Adipose tissue (tissue), 3 donors: ENCODE measurements around the gene DUSP28. TPM values are rescaled to one million over a fixed set of nuclear protein-coding genes. Genes with fewer than 3 reads are reported as not detected.
"Not testable (repeated sequence)": the region's sequence is repeated elsewhere in the genome, so short reads cannot be mapped to it uniquely, and the experiment has no call there.

ENCODE experiments used
- H3K27ac ChIP-seq: one replicate; pipeline ENCODE4 v1.5.1; 2013; ENCODE audit warnings: low read depth, low read length
- WGBS, 3 donors: extraction: QIAGEN DNeasy Blood & Tissue Kit; methylation state at CpG; one replicate each; pipeline ENCODE4 v1.1.7; 2013; 5-methylcytosine and 5-hydroxymethylcytosine counted together
- polyA plus RNA-seq, 3 donors: library from polyadenylated mRNA; stranded (reverse); fragments of 200-250 nt; gene quantifications; one replicate each; pipeline ENCODE4 v1.2.3, GENCODE V29; 2013
- donor health status: healthy with polysubstance abuse.
- donor health status: Bipolar disorder and iron deficiency.
- donor health status: healthy.

Gene DUSP28
- polyA plus RNA-seq, 3 donors: 3.2 to 4.6 (median 4.3) TPM

- no peak overlapping the region for H3K27ac ChIP-seq
- 93 to 96% (median 95%) methylated on average over 16 of the region's 16 CpGs for WGBS, 3 donors
Measured at GRCh38 chr2:240555541-240556250, 4.5 kb upstream of the DUSP28 start.

- WGBS, 3 donors: 58 to 65% (median 63%) methylated on average over 9 of the region's 9 CpGs
- H3K27ac ChIP-seq: no peak overlapping the region
Measured at GRCh38 chr2:240556553-240557100, 3.5 kb upstream of the DUSP28 start.

- no peak overlapping the region for H3K27ac ChIP-seq
- whole genome bisulfite sequencing, 3 donors: 27 to 42% (median 34%) methylated on average over 32 to 51 of the region's 51 CpGs
Measured at GRCh38 chr2:240557101-240557751, 2.9 kb upstream of the DUSP28 start.

- 3 to 5% (median 5%) methylated on average over 46 to 47 of the region's 47 CpGs for WGBS, 3 donors
- H3K27ac ChIP-seq: no peak within 1 kb of the TSS
Measured at GRCh38 chr2:240557808-240558207, 2.3 kb upstream of the DUSP28 start, which contains the start of gene ANKMY1. ANKMY1 (minus strand) TSS chr2:240557988; CDS start chr2:240557335, 653 bp downstream.

- H3K27ac ChIP-seq: no peak overlapping the region
- WGBS, 3 donors: 82 to 84% (median 83%) methylated on average over 18 of the region's 18 CpGs
Measured at GRCh38 chr2:240558236-240558761, 1.9 kb upstream of the DUSP28 start.

- no peak overlapping the region for H3K27ac ChIP-seq
Measured at GRCh38 chr2:240559286-240559685, 871 bp upstream of the DUSP28 start.

GRCh38 chr2:240560480-240561324 is 545 bp downstream of the DUSP28 start:
- peak overlapping the region; percentile 79 for H3K27ac ChIP-seq
- WGBS, 3 donors: 0% methylated on average over 89 to 101 of the region's 101 CpGs

More at GRCh38 chr2:240559286-240559685, 871 bp upstream of the DUSP28 start:
- WGBS, 3 donors: 91 to 96% (median 95%) methylated on average over 3 of the region's 3 CpGs

- no peak overlapping the region for H3K27ac ChIP-seq
- 18 to 21% (median 18%) methylated on average over 13 to 14 of the region's 14 CpGs for WGBS, 3 donors
Measured at GRCh38 chr2:240561325-240561971, 1.3 kb downstream of the DUSP28 start.

- WGBS, 3 donors: 96 to 98% (median 97%) methylated on average over 17 of the region's 17 CpGs
Measured at GRCh38 chr2:240563231-240563630, 3.1 kb downstream of the DUSP28 start.

GRCh38 chr2:240563951-240564560 is 3.9 kb downstream of the DUSP28 start:
- H3K27ac ChIP-seq: no peak overlapping the region
- WGBS, 3 donors: 93 to 95% (median 93%) methylated on average over 12 of the region's 12 CpGs

More at GRCh38 chr2:240563231-240563630, 3.1 kb downstream of the DUSP28 start:
- not testable (repeated sequence) for H3K27ac ChIP-seq

- no peak overlapping the region for H3K27ac ChIP-seq
- WGBS, 3 donors: 71 to 80% (median 79%) methylated on average over 10 of the region's 10 CpGs
Measured at GRCh38 chr2:240564561-240565332, 4.6 kb downstream of the DUSP28 start.

- H3K27ac ChIP-seq: peak overlapping the region; percentile 74
- 32 to 54% (median 40%) methylated on average over 26 of the region's 26 CpGs for WGBS, 3 donors
Measured at GRCh38 chr2:240565333-240566202, 5.4 kb downstream of the DUSP28 start.

- peak overlapping the region; percentile 74 for H3K27ac ChIP-seq
- WGBS, 3 donors: 7 to 9% (median 8%) methylated on average over 44 to 53 of the region's 53 CpGs
Measured at GRCh38 chr2:240566203-240567136, 6.3 kb downstream of the DUSP28 start.

GRCh38 chr2:240567137-240567871 is 7.1 kb downstream of the DUSP28 start:
- no peak overlapping the region for H3K27ac ChIP-seq
- WGBS, 3 donors: 22 to 28% (median 28%) methylated on average over 26 of the region's 26 CpGs
